Cardiac fibroblast (primary cell): ENCODE results near the gene SLC12A5.

ENCODE experiments used
- DNase-seq, 2 donors: peaks; one replicate each; pipeline versions ENCODE4 v3.0.0 to v3.0.0-alpha.2; 2010; ENCODE audit warnings: low read depth in 2 of 2
- H3K4me3 ChIP-seq, 2 donors: replicated peaks in 1 of 2; 1 replicate in 1 of 2; 2 replicates in 1 of 2; pipeline ENCODE4 v1.5.1; 2011; ENCODE audit warnings: low read depth in 2 of 2, low read length in 2 of 2, mild to moderate bottlenecking in 2 of 2, moderate library complexity in 1 of 2
- TF ChIP-seq, protein P1 (sequence below): IDR thresholded peaks from one replicate; pipeline ENCODE4 v1.5.1; 2011; ENCODE audit warnings: low read depth, mild to moderate bottlenecking, low read length, inconsistent platforms

The SLC12A5 gene

DNA sequence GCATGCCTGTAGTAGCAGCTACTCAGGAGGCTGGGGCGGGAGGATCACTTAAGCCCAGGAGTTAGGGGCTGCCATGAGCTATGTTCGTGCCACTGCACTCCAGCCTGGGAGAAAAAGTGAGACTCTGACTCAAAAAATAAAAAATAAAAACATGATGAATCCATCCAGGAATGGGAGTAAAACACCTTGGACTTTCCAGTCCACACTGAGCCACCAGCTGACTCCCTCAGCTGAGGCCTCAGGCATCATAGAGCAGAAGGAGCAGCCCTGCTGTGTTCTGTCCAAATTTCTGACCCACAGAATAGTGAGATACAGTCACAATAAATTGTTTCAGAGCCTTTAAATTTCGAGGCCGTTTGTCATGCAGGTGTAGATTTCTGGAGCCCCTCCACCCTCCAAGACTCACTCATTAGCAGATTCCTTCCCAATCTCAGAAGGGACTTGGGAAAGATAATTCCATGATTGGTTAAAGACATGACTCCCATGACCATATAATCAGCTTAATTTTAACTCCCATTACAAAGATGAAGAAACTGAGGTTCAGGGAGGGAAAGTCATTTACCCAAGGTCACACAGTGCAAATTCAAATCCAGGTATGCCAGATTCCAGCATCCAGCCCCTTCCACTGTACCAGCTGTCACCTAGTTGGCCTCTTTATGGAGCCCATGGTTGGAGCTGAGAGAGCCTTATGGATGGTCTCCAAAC, 29.3 kb upstream of the SLC12A5 start:
- H3K4me3 ChIP-seq: no peak overlapping the region
- TF ChIP-seq, protein P1, sequence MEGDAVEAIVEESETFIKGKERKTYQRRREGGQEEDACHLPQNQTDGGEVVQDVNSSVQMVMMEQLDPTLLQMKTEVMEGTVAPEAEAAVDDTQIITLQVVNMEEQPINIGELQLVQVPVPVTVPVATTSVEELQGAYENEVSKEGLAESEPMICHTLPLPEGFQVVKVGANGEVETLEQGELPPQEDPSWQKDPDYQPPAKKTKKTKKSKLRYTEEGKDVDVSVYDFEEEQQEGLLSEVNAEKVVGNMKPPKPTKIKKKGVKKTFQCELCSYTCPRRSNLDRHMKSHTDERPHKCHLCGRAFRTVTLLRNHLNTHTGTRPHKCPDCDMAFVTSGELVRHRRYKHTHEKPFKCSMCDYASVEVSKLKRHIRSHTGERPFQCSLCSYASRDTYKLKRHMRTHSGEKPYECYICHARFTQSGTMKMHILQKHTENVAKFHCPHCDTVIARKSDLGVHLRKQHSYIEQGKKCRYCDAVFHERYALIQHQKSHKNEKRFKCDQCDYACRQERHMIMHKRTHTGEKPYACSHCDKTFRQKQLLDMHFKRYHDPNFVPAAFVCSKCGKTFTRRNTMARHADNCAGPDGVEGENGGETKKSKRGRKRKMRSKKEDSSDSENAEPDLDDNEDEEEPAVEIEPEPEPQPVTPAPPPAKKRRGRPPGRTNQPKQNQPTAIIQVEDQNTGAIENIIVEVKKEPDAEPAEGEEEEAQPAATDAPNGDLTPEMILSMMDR: no peak
- no peak for DNase-seq

DNA sequence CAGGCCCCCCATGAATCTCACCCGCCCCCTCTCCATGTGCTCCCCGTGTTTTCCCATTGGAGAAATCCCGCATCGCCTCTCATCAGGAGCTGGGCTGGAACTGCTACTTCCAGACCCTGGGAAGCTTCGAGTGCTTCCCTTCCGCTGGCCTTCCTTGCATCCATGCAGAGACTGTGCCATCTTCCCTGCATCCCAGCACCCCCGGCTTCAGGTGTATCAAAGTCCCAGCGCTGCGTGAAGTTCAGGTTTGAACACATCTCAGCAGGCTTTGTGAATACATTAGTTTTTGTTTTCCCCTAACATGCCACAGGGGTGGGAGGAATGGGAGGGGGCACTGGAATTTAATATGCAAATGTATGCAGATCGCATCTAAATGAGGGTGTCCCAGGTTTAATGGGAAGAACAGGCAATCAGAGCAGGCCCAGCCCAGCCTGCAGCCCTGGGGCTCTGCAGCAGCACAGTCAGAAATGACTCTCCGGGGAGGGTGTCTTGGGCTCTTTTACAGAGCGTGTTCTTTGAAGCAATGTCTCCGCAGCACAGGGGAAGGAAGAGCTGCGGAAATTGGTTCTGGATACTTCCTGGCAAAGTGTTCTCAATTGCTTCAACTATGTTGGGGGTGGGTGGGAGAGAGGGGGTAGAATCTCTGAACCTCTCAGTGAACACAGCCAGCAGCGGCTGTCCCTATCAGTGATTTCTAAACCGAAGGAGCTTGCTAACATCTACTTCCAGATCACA, 28.6 kb upstream of the SLC12A5 start:
- TF ChIP-seq, protein P1: no peak
- no peak overlapping the region for H3K4me3 ChIP-seq
- no peak for DNase-seq

DNA sequence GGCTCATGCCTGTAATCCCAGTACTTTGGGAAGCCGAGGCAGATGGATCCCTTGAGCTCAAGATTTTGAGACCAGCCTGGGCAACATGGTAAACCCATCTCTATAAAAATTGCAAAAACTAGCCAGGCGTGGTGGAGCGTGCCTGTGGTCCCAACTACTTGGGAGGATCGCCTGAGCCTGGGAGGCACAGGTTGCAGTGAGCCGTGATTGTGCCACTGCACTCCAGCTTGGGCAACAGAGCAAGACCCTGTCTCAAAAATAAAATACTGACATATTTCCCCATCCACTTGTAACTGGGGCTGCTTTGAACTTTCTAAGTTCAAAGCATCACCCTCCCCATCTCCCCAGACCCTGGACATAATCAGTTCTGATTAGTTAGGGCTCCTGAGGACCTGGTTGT, 27.5 kb upstream of the SLC12A5 start:
- DNase-seq: no peak
- TF ChIP-seq, protein P1: no peak
- H3K4me3 ChIP-seq: no peak overlapping the region

DNA sequence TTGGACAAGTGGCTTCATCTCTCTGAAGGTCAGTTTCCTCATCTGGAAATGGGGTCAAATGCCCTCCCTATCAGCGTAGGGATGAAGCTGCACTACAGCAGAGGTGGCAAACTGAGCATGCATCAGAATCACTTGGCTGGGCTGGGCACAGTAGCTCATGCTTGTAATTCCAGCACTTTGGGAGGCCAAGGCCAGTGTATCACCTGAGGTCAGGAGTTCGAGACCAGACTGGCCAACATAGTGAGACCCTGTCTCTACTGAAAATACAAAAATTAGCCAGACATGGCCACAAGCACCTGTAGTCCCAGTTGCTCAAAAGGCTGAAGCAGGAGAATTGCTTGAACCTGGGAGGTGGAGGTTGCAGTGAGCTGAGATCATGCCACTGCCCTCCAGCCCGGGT, 27.0 kb upstream of the SLC12A5 start:
- TF ChIP-seq, protein P1: no peak
- DNase-seq: no peak
- no peak overlapping the region for H3K4me3 ChIP-seq

DNA sequence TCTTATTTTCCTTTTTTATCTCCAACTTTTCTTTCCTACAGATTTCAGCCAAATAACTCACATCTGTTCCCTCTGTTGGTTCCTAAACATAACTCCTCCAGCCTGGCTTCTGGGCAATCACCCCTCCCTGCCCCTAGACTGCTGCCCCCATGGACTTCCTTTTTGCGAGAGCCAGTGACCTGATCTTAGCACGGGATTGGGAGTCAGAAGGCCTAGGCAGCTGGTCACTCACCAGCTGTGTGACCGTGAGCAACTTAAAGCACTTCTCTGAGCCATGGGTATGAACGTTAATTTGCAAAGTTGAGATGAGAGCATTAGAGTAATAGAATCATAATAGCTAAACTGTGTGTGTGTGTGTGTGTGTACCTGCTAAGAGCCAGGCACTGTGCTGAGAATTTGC, 24.8 kb upstream of the SLC12A5 start:
- no peak overlapping the region for H3K4me3 ChIP-seq
- DNase-seq: no peak
- TF ChIP-seq, protein P1: no peak

DNA sequence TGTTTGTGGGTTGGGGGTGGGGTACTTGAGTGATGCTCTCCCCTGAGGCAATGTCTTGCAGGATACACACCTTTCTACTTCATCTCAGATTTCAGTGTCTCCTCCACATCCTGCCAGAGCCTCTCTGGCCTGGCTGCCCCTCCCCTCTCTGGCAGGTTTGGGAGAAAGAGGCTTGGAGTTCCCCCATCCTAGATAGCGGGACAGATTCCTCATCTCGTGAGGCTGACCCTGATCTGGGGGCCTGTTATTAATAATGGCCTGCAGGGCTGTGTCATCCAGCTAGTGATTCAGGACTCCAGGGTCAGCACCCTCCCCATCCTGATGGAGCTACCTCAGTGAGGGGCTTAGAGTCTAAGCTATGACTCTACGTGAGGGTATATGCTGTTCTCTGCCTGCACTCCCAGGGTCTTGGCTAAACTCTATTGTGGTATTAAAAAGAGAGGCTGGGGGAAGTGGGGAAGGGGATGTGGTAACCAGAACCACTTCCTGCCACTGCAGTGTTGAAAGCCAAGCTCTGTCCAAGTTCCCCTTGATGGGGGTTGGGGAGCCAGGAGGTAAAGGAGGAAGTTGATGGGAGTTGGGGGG, 24.0 kb upstream of the SLC12A5 start:
- DNase-seq: no peak
- TF ChIP-seq, protein P1: no peak
- H3K4me3 ChIP-seq: no peak overlapping the region
